Endometrial microvascular endothelial cells (primary cell): ENCODE results near the gene SMTNL2. TPM values are rescaled to one million over a fixed set of nuclear protein-coding genes. Genes with fewer than 3 reads are reported as not detected.
"Not testable (repeated sequence)": the region's sequence is repeated elsewhere in the genome, so short reads cannot be mapped to it uniquely, and the experiment has no call there.

Experiments
- in situ Hi-C: cut with HindIII; loops from 2 replicates; pipeline ENCODE4 v1.10.0; 2017; ENCODE audit warnings: low sequenced_read_pairs, low pct_unique_long_range_greater_than_20kb; ENCODE audit errors: inconsistent ontology term
- total RNA-seq: library from RNA; depleted of rRNA; stranded (reverse); fragments of >200 nt; gene quantifications from one replicate; pipeline ENCODE4 v1.2.3, GENCODE V29; 2015; ENCODE audit errors: inconsistent ontology term

The SMTNL2 gene
- total RNA-seq, 1 donor from 2014 or later, result not detected

DNA sequence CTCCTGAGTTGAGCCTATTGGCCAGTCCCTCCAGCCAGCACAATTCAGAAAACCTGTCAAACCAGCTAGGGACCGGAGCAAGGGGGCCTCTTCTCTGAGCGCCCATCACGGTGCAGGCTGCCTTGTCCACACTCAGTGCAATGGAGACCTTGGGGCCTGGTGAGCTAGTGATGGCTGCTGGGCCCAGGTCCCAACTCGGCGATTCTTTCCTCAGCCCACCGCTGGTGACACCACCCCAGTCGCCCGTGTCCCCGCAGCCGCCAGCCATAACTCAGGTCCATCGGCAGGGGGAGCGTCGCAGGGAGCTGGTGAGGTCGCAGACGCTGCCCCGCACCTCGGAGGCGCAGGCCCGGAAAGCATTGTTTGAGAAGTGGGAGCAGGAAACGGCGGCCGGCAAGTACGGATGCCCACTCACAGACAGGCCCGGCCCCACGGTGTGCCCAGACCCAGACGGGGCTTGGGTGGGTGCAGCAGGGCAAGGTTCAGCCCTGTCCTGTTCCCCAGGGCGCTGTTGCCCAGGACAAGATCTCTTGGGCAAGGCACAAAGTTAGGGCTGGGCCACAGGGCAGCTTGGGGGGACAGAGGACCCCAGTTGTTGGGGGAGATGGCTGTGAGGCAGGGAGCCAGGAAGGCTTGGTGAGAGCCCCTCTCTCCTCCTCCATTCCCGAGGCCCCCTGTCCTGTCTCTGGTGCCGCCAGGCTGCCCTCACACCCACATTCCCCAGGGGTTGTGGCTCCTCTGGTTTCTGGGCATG, 10.8 kb downstream of the SMTNL2 start:
- in situ Hi-C loops, result no loop called here

- in situ Hi-C loops, result not testable (repeated sequence)
These were observed 11.5 kb downstream of the SMTNL2 start for GRCh38 chr17:4595685-4596342.

GRCh38 chr17:4596636-4597380, 12.5 kb downstream of the SMTNL2 start:
- in situ Hi-C loops, result no loop called here

GRCh38 chr17:4597975-4598374, 13.6 kb downstream of the SMTNL2 start:
- in situ Hi-C loops, result no loop called here

- in situ Hi-C loops, result no loop called here
These were observed 14.6 kb downstream of the SMTNL2 start for GRCh38 chr17:4598776-4599504.

- in situ Hi-C loops, result no loop called here
These were observed 15.4 kb downstream of the SMTNL2 start for GRCh38 chr17:4599505-4600281.

DNA sequence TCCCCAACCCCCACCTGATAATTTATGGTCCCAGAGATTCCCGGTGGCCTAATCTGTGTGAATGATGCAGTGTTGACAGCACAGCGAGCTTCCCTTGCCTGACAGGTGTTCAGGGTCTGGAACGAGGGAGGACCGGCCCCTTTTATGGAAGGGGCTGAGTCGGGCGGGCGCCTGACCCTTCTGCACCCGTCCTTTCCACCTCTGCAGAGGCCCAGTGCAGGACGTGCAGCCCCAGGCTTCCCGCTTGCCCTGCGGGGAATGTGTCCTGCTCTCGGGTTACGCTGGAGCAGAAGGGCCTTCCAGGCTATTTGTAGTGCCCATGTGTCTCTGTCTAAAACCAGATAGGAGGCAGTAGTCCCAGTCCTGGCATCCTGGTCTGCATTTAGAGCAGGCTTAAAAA, 16.2 kb downstream of the SMTNL2 start:
- in situ Hi-C loops, result no loop called here

GRCh38 chr17:4601326-4601725, 17.0 kb downstream of the SMTNL2 start:
- in situ Hi-C loops, result no loop called here

DNA sequence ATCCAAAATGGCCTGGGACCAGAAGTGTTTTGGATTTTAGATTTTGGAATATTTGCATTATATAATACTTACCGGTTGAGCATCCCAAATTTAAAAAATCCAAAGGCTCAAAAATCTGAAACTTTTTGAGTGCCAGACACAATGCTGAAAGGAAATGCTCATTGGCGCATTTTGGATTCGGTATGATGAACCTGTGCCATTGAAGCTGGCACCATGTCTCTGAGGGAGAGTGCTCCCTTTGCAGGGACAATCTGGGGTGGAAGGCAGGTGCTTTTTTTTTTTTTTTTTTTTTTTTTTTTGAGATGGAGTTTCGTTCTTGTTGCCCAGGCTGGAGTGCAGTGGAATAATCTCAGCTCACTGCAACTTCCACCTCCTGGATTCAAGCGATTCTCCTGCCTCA, 17.7 kb downstream of the SMTNL2 start:
- in situ Hi-C loops, result no loop called here

- in situ Hi-C loops, result no loop called here
These were observed 19.8 kb downstream of the SMTNL2 start for GRCh38 chr17:4604111-4604644.

- in situ Hi-C loops, result not testable (repeated sequence)
These were observed 20.4 kb downstream of the SMTNL2 start for GRCh38 chr17:4604736-4605135.

DNA sequence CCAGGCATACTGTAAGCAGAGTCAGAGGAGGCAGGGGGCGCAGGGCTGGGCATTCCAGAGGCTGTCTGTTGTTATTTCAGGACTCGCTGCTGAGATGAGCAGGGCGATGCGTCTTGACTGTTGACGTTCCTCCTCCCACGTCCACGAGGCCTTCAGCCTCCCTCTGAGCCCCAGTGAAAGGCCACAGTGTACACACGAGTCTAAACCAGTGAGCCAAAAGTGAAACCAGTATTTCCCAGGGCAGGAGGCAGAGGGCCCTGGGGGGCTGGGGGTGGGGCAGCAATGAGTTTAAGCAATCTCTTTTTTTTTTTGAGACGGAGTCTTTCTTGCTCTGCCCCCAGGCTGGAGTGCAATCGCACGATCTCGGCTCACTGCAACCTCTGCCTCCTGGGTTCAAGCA, 21.5 kb downstream of the SMTNL2 start:
- in situ Hi-C loops, result no loop called here

DNA sequence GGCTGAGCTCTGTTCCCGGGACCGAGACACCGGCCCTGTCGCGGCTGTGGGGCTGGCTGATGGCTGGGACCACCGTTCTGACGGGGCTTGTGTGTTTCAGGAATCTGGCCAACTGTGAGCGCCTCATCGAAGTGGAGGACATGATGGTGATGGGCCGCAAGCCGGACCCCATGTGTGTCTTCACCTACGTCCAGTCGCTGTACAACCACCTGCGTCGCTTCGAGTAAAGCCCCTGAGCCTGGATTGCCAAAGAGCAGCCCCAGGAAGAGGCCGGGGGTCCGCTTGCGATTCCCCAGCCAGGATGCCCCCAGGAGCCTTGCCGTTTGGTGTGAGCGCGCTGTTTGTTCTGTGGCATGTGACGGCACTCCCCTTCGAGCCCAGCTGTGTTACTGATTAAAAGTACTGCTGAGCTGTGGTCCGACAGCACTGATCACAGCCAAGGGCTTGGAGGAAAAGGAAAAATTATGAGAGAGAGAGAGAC, 23.0 kb downstream of the SMTNL2 start:
- in situ Hi-C loops, result no loop called here

GRCh38 chr17:4607773-4608187, 23.5 kb downstream of the SMTNL2 start:
- in situ Hi-C loops, result no loop called here

DNA sequence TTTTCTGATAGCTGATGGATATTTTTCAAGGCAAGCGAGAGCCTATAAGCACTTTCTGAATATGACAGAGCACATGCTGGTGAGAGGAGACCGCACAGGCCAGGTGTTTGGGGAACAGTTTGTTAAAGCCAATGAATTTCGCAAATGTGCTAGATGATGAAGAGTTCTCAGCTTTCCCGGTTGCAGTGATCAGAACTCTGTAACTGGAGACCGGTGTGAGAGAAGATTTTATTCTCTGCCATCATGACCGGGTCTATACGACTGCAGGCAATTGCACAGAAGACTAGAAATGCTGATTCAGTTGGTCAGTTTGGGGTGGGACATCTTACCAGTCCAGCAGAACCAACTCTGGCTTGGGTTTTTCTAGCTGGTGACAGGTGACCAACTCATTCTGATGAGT, 25.4 kb downstream of the SMTNL2 start:
- in situ Hi-C loops, result no loop called here

DNA sequence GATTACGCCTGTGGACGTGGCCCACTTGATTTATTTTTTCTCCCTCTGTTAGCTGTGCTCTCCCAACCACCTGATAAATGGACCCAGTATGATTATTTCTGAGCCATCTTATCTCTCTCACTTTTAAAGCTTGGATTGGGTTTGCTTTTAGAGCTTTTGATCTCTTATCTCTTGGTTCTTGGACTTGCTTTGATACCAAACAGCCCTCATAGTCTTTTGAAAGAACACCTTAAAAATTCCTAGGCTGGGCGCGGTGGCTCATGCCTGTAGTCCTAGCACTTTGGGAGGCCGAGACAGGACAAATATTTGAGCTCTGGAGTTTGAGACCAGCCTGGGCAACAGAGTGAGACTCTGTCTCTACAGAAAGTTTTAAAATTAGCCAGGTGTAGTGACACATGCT, 25.8 kb downstream of the SMTNL2 start:
- in situ Hi-C loops, result no loop called here

GRCh38 chr17:4610656-4611055, 26.3 kb downstream of the SMTNL2 start:
- in situ Hi-C loops, result no loop called here

DNA sequence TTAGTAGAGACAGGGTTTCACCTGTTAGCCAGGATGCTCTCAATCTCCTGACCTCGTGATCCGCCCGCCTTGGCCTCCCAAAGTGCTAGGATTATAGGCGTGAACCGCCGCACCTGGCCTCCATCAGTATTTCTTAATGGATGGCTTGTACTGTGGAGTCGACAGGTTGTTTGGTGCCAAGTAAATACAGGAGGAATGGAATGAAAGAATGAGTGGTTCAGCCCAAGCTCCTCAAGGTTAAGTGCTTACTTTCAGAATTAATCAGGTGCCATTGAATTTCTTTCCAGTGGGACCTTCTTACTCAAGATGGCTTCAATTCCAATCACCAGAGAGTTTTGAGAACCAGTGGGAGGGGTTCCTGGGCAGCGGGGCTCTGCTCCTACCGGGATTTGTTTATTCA, 32.1 kb downstream of the SMTNL2 start:
- in situ Hi-C loops, result no loop called here
